Measurements from ENCODE around the gene MAPK8. TPM values are rescaled to one million over a fixed set of nuclear protein-coding genes. Genes with fewer than 3 reads are reported as not detected.

The MAPK8 gene
- polyA plus RNA-seq (2011; rRNA removed), result 58.7 and 75.6 TPM in 2 replicates
- polyA minus RNA-seq (2011; rRNA and poly(A)+ RNA removed), result 28.2 and 46.3 TPM in 2 replicates

- ChIA-PET POLR2A (interaction anchor here (0.6 kb wide), 1 partner anchor 350 kb away, joined by 3 read pairs; no protein-coding TSS in a partner anchor), CTCF (no interaction called here)
- DNase-seq (ENCODE audit: low read depth, low spot score), result peak; percentile 47
- Histone ChIP-seq H3K27ac (ENCODE audit: low read depth, low read length) (peak within 1 kb of the TSS; percentile 53), H3K9me3 (ENCODE audit: control insufficient read depth, insufficient read depth, low read length) (no peaks in the 10 kb centered on the region; the same call in 1 of the 2 replicates), H3K27me3 (ENCODE audit: control insufficient read depth, insufficient read depth, low read length) (peaks cover 8% of the 10 kb centered on the region), H3K4me3 (ENCODE audit: low read depth, low read length) (peak within 1 kb of the TSS; percentile 80)
- no peak for TF ChIP-seq CTCF (IDR thresholded peaks at IDR 0.05; ENCODE audit: low read depth, low read length)
Observed at GRCh38 chr10:48306265-48306869, at the start of gene MAPK8. Gene MAPK8, plus strand, starts transcription at chr10:48306677. Its CDS starts 94,984 bp downstream, at chr10:48401661.

GRCh38 chr10:48257407-48257961 is 49.0 kb upstream of the MAPK8 start:
- CTCF ChIA-PET, result no interaction called here
- H3K4me3 ChIP-seq (ENCODE audit: low read depth, low read length), result no peak overlapping the region
- POLR2A ChIA-PET, result no interaction called here
- H3K9me3 ChIP-seq (ENCODE audit: control insufficient read depth, insufficient read depth, low read length), result no peaks in the 10 kb centered on the region
- DNase-seq (ENCODE audit: low read depth, low spot score), result no peak
- peaks cover 13% of the 10 kb centered on the region for H3K27me3 ChIP-seq (ENCODE audit: control insufficient read depth, insufficient read depth, low read length)
- H3K27ac ChIP-seq (ENCODE audit: low read depth, low read length), result no peak overlapping the region
- TF ChIP-seq CTCF (IDR thresholded peaks at IDR 0.05; ENCODE audit: low read depth, low read length), result no peak

- ChIA-PET CTCF (no interaction called here), POLR2A (no interaction called here)
- TF ChIP-seq CTCF (IDR thresholded peaks at IDR 0.05; ENCODE audit: low read depth, low read length), result no peak
- Histone ChIP-seq H3K27me3 (ENCODE audit: control insufficient read depth, insufficient read depth, low read length) (peaks cover 11% of the 10 kb centered on the region), H3K27ac (ENCODE audit: low read depth, low read length) (no peak overlapping the region), H3K9me3 (ENCODE audit: control insufficient read depth, insufficient read depth, low read length) (no peaks in the 10 kb centered on the region), H3K4me3 (ENCODE audit: low read depth, low read length) (no peak overlapping the region)
- no peak for DNase-seq (ENCODE audit: low read depth, low spot score)
Observed at GRCh38 chr10:48258105-48258504, 48.4 kb upstream of the MAPK8 start.

- TF ChIP-seq CTCF (IDR thresholded peaks at IDR 0.05; ENCODE audit: low read depth, low read length), result no peak
- no peak overlapping the region for H3K27ac ChIP-seq (ENCODE audit: low read depth, low read length)
- ChIA-PET CTCF (no interaction called here), POLR2A (no interaction called here)
- peaks cover 14% of the 10 kb centered on the region for H3K27me3 ChIP-seq (ENCODE audit: control insufficient read depth, insufficient read depth, low read length)
- H3K4me3 ChIP-seq (ENCODE audit: low read depth, low read length), result no peak overlapping the region
- no peaks in the 10 kb centered on the region for H3K9me3 ChIP-seq (ENCODE audit: control insufficient read depth, insufficient read depth, low read length)
- no peak for DNase-seq (ENCODE audit: low read depth, low spot score)
Observed at GRCh38 chr10:48266528-48266927, 39.9 kb upstream of the MAPK8 start.

GRCh38 chr10:48271047-48271730 is 35.3 kb upstream of the MAPK8 start:
- no peaks in the 10 kb centered on the region for H3K9me3 ChIP-seq (ENCODE audit: control insufficient read depth, insufficient read depth, low read length)
- ChIA-PET CTCF (interaction anchor here (1.0 kb wide), 1 partner anchor 386 kb away, joined by 3 read pairs; no protein-coding TSS in a partner anchor), POLR2A (no interaction called here)
- no peak for TF ChIP-seq CTCF (IDR thresholded peaks at IDR 0.05; ENCODE audit: low read depth, low read length)
- H3K27me3 ChIP-seq (ENCODE audit: control insufficient read depth, insufficient read depth, low read length), result peaks cover 23% of the 10 kb centered on the region
- no peak for DNase-seq (ENCODE audit: low read depth, low spot score)
- no peak overlapping the region for H3K27ac ChIP-seq (ENCODE audit: low read depth, low read length)
- no peak overlapping the region for H3K4me3 ChIP-seq (ENCODE audit: low read depth, low read length)

All from AG04450 (cell line).